HepG2 (cell line): ENCODE results near the gene TMEM14B. TPM values are rescaled to one million over a fixed set of nuclear protein-coding genes. Genes with fewer than 3 reads are reported as not detected.

Experiments used
- HMGA1 ChIP-seq: sonication (generic); formaldehyde crosslinking; conservative IDR thresholded peaks from 2 replicates; pipeline ENCODE4 v1.4.0; 2020; ENCODE audit warnings: missing genetic modification reagents
- HNF4A ChIP-seq: sonication (generic); formaldehyde crosslinking; IDR thresholded peaks from 2 replicates; pipeline ENCODE4 v1.4.0; 2020; ENCODE audit warnings: missing genetic modification reagents
- HOXA9 ChIP-seq: sonication (generic); formaldehyde crosslinking; IDR thresholded peaks from 2 replicates; pipeline ENCODE4 v1.8.1; 2022; ENCODE audit warnings: missing genetic modification reagents, mild to moderate bottlenecking, moderate library complexity, borderline replicate concordance
- RBM39 ChIP-seq: fragments of 200-400 bp; formaldehyde crosslinking; IDR thresholded peaks from one replicate; pipeline ENCODE4 v1.6.1; 2018; ENCODE audit warnings: antibody characterized with exemption, mild to moderate bottlenecking, low read depth, low read length; ENCODE audit not compliant: poor library complexity, severe bottlenecking
- SP4 ChIP-seq: sonication (generic); formaldehyde crosslinking; IDR thresholded peaks from 2 replicates; pipeline ENCODE4 v1.8.1; 2023; ENCODE audit warnings: mild to moderate bottlenecking, missing genetic modification reagents
- TBX3 ChIP-seq: fragments of 450-650 bp; IDR thresholded peaks from 2 replicates; pipeline ENCODE4 v1.6.1; 2017; ENCODE audit warnings: antibody characterized with exemption, mild to moderate bottlenecking, inconsistent platforms, borderline replicate concordance
- ZFP90 ChIP-seq: sonication (generic); formaldehyde crosslinking; IDR thresholded peaks from 2 replicates; pipeline ENCODE4 v1.8.0; 2022; ENCODE audit warnings: missing genetic modification reagents, mild to moderate bottlenecking, inconsistent platforms, borderline replicate concordance
- ZMYM2 ChIP-seq: sonication (generic); formaldehyde crosslinking; IDR thresholded peaks from 2 replicates; pipeline ENCODE4 v1.8.0; 2022; ENCODE audit warnings: mild to moderate bottlenecking, missing genetic modification reagents
- ZMYM4 ChIP-seq: sonication (generic); formaldehyde crosslinking; IDR thresholded peaks from 2 replicates; pipeline ENCODE4 v1.8.1; 2023; ENCODE audit warnings: mild to moderate bottlenecking, missing genetic modification reagents
- ZNF256 ChIP-seq: sonication (generic); formaldehyde crosslinking; conservative IDR thresholded peaks from 2 replicates; pipeline ENCODE4 v1.4.0; 2020; ENCODE audit warnings: missing genetic modification reagents
- ZNF335 ChIP-seq: sonication (generic); formaldehyde crosslinking; IDR thresholded peaks from 2 replicates; pipeline ENCODE4 v1.4.0; 2020; ENCODE audit warnings: missing genetic modification reagents
- ZNF350 ChIP-seq: sonication (generic); formaldehyde crosslinking; IDR thresholded peaks from 2 replicates; pipeline ENCODE4 v1.4.0; 2020; ENCODE audit warnings: mild to moderate bottlenecking, low read depth, missing genetic modification reagents, borderline replicate concordance
- ZNF354B ChIP-seq: sonication (generic); formaldehyde crosslinking; IDR thresholded peaks from 2 replicates; pipeline ENCODE4 v1.8.0; 2022; ENCODE audit warnings: mild to moderate bottlenecking, missing genetic modification reagents
- ZNF597 ChIP-seq: sonication (generic); formaldehyde crosslinking; IDR thresholded peaks from 2 replicates; pipeline ENCODE4 v1.5.0; 2020; ENCODE audit warnings: missing genetic modification reagents
- ZNF724P ChIP-seq: sonication (generic); formaldehyde crosslinking; IDR thresholded peaks from 2 replicates; pipeline ENCODE4 v1.8.0; 2022; ENCODE audit warnings: missing genetic modification reagents, borderline replicate concordance
- ZSCAN12 ChIP-seq: sonication (generic); formaldehyde crosslinking; IDR thresholded peaks from 2 replicates; pipeline ENCODE4 v1.9.0; 2021; ENCODE audit warnings: mild to moderate bottlenecking, missing genetic modification reagents
- polyA plus RNA-seq, 8 experiments: library from polyadenylated mRNA; depleted of rRNA in 3 of 8; stranded (reverse) in 7 of 8; unstranded in 1 of 8; fragments of >200 nt; fragmentation: Illumina TruSeq in 4 of 8; extraction: Trizol in 4 of 8; gene quantifications; 2 replicates each; pipeline versions ENCODE4 v1.2.1 to v1.2.3, GENCODE V29; 2011 to 2016; ENCODE audit warnings: low read depth in 4 of 8, missing spikeins in 1 of 8, mixed read lengths in 1 of 8; ENCODE audit not compliant: insufficient read depth in 1 of 8
- total RNA-seq, 5 experiments: library from RNA; depleted of rRNA; stranded (reverse); fragments of >200 nt; fragmentation: Illumina TruSeq; extraction: Trizol; gene quantifications; 2 replicates each; pipeline ENCODE4 v1.2.3, GENCODE V29; 2016; ENCODE audit warnings: low read depth in 1 of 5
- TF ChIP-seq, protein P1 (sequence below): sonication (generic); formaldehyde crosslinking; IDR thresholded peaks from 2 replicates; pipeline ENCODE4 v1.9.0; 2022; ENCODE audit warnings: missing genetic modification reagents, mild to moderate bottlenecking, borderline replicate concordance
- TF ChIP-seq, protein P2 (sequence below): IDR thresholded peaks from 2 replicates; pipeline ENCODE4 v1.6.1; 2016; ENCODE audit warnings: missing genetic modification reagents, missing compliant biosample characterization
- TF ChIP-seq, protein P3 (sequence below): IDR thresholded peaks from 2 replicates; pipeline ENCODE4 v1.6.1; 2016; ENCODE audit warnings: low read depth, missing genetic modification reagents, missing compliant biosample characterization

The TMEM14B gene
- total and polyA plus RNA-seq, 2 of the 13 experiments (the other 11 are each of a cell fraction or from before 2014, with no cell fraction given), result 133 to 200 TPM

- peak; percentile 91 for TF ChIP-seq SP4 (CRISPR knock-in tag)
- no peak for TF ChIP-seq ZSCAN12
- no peak for TF ChIP-seq ZNF597 (CRISPR knock-in tag)
- TF ChIP-seq TBX3, result peak; percentile 75; the same call in 1 of the 2 replicates
- peak; percentile 64 for TF ChIP-seq ZFP90
- peak; percentile 26; the same call in 1 of the 2 replicates for TF ChIP-seq ZNF256 (CRISPR knock-in tag)
- TF ChIP-seq ZNF724P (CRISPR knock-in tag), result 0 out of 2 replicates have a peak, but pooled peaks have one; percentile 71
- TF ChIP-seq ZNF335 (CRISPR knock-in tag), result peak; percentile 98
- TF ChIP-seq, protein P1, sequence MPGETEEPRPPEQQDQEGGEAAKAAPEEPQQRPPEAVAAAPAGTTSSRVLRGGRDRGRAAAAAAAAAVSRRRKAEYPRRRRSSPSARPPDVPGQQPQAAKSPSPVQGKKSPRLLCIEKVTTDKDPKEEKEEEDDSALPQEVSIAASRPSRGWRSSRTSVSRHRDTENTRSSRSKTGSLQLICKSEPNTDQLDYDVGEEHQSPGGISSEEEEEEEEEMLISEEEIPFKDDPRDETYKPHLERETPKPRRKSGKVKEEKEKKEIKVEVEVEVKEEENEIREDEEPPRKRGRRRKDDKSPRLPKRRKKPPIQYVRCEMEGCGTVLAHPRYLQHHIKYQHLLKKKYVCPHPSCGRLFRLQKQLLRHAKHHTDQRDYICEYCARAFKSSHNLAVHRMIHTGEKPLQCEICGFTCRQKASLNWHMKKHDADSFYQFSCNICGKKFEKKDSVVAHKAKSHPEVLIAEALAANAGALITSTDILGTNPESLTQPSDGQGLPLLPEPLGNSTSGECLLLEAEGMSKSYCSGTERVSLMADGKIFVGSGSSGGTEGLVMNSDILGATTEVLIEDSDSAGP (CRISPR knock-in tag), result peak; percentile 97
- no peak for TF ChIP-seq HMGA1 (CRISPR knock-in tag)
- TF ChIP-seq, protein P2, sequence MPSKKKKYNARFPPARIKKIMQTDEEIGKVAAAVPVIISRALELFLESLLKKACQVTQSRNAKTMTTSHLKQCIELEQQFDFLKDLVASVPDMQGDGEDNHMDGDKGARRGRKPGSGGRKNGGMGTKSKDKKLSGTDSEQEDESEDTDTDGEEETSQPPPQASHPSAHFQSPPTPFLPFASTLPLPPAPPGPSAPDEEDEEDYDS (CRISPR knock-in tag), result peak; percentile 93
- TF ChIP-seq, protein P3, sequence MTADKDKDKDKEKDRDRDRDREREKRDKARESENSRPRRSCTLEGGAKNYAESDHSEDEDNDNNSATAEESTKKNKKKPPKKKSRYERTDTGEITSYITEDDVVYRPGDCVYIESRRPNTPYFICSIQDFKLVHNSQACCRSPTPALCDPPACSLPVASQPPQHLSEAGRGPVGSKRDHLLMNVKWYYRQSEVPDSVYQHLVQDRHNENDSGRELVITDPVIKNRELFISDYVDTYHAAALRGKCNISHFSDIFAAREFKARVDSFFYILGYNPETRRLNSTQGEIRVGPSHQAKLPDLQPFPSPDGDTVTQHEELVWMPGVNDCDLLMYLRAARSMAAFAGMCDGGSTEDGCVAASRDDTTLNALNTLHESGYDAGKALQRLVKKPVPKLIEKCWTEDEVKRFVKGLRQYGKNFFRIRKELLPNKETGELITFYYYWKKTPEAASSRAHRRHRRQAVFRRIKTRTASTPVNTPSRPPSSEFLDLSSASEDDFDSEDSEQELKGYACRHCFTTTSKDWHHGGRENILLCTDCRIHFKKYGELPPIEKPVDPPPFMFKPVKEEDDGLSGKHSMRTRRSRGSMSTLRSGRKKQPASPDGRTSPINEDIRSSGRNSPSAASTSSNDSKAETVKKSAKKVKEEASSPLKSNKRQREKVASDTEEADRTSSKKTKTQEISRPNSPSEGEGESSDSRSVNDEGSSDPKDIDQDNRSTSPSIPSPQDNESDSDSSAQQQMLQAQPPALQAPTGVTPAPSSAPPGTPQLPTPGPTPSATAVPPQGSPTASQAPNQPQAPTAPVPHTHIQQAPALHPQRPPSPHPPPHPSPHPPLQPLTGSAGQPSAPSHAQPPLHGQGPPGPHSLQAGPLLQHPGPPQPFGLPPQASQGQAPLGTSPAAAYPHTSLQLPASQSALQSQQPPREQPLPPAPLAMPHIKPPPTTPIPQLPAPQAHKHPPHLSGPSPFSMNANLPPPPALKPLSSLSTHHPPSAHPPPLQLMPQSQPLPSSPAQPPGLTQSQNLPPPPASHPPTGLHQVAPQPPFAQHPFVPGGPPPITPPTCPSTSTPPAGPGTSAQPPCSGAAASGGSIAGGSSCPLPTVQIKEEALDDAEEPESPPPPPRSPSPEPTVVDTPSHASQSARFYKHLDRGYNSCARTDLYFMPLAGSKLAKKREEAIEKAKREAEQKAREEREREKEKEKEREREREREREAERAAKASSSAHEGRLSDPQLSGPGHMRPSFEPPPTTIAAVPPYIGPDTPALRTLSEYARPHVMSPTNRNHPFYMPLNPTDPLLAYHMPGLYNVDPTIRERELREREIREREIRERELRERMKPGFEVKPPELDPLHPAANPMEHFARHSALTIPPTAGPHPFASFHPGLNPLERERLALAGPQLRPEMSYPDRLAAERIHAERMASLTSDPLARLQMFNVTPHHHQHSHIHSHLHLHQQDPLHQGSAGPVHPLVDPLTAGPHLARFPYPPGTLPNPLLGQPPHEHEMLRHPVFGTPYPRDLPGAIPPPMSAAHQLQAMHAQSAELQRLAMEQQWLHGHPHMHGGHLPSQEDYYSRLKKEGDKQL (CRISPR knock-in tag), result peak; percentile 61
- peak; percentile 94 for TF ChIP-seq RBM39
- TF ChIP-seq HOXA9, result peak; percentile 91; the same call in 1 of the 2 replicates
- peak; percentile 70; the same call in 1 of the 2 replicates for TF ChIP-seq ZMYM2
- peak; percentile 75 for TF ChIP-seq HNF4A
- peak; percentile 99 for TF ChIP-seq ZNF350 (CRISPR knock-in tag)
- no peak; the same call in 1 of the 2 replicates for TF ChIP-seq ZNF354B (CRISPR knock-in tag)
- peak; percentile 98 for TF ChIP-seq ZMYM4
Observed at GRCh38 chr6:10722820-10723566, 24.6 kb upstream of the TMEM14B start, which contains the start of gene TMEM14C (continued).
